Measurements from ENCODE around the gene CSNK1G1. TPM values are rescaled to one million over a fixed set of nuclear protein-coding genes. Genes with fewer than 3 reads are reported as not detected.
"Not testable (repeated sequence)": the region's sequence is repeated elsewhere in the genome, so short reads cannot be mapped to it uniquely, and the experiment has no call there.

CSNK1G1 gene
- total RNA-seq, 2 donors from 2014 or later: 3.5 to 4.8 TPM

DNA sequence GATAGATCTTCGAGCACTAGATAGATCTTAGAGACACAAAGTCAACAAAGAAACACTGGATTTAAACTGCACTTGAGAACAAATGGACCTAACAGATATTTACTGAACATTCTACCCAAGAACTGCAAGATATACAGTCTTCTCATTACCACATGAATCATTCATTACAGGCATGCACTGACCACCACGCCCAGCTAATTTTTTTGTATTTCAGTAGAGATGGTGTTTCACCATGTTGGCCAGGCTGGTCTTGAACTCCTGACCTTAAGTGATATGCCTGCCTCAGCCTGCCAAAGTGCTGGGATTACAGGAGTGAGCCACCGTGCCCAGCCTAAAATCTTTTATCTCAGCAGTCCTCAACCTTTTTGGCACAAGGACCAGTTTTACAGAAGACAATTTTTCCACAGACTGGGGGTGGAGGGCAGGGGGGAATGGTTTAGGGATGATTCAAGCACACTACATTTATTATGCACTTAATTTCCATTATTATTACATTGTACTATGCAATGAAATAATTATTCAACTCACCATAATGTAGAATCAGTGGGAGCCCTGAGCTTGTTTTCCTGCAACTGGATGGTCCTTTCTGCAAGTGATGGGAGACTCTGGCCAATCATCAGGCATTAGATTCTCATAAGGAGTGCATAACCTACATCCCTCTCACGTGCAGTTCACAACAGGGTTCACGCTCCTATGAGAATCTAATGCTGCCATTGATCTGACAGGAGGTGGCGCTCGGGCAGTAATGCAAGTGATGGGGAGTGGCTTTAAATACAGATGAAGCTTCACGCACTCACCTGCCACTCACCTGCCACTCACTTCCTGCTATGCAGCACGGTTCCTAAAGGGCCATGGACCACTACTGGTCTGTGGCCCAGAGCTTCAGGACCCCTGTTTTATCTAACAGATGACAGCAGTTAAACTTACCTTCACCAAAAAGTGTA is 21.7 kb downstream of the CSNK1G1 start:
- Histone ChIP-seq H3K27me3 (no peaks in the 10 kb centered on the region), H3K4me1 (no peaks in the 10 kb centered on the region), H3K4me3 (no peak overlapping the region), H3K36me3 (no peaks in the 10 kb centered on the region), H3K9me3 (no peaks in the 10 kb centered on the region), H3K27ac (no peak overlapping the region)
- DNase-seq (ENCODE audit: low spot score): no peak
- TF ChIP-seq, protein P1, sequence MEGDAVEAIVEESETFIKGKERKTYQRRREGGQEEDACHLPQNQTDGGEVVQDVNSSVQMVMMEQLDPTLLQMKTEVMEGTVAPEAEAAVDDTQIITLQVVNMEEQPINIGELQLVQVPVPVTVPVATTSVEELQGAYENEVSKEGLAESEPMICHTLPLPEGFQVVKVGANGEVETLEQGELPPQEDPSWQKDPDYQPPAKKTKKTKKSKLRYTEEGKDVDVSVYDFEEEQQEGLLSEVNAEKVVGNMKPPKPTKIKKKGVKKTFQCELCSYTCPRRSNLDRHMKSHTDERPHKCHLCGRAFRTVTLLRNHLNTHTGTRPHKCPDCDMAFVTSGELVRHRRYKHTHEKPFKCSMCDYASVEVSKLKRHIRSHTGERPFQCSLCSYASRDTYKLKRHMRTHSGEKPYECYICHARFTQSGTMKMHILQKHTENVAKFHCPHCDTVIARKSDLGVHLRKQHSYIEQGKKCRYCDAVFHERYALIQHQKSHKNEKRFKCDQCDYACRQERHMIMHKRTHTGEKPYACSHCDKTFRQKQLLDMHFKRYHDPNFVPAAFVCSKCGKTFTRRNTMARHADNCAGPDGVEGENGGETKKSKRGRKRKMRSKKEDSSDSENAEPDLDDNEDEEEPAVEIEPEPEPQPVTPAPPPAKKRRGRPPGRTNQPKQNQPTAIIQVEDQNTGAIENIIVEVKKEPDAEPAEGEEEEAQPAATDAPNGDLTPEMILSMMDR (IDR thresholded peaks at IDR 0.05): no peak

DNA sequence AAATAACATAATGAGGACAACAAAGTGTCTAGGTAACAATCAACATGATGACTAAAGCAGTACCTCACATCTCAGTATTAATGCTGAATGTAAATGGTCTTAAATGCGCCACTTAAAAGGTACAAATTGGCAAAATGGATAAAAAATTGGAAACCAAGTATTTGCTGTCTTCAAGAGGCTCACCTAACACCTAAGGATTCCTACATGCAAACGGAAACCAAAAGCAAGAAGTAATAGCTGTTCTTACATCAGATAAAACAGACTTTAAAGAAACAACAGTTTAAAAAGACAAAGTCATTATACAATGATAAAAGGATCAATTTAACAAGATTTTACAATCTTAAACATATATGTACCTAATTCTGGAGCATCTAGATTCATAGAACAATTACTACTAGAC is 22.5 kb downstream of the CSNK1G1 start:
- Histone ChIP-seq H3K4me3 (no peak overlapping the region), H3K27ac (no peak overlapping the region), H3K9me3 (no peaks in the 10 kb centered on the region), H3K4me1 (no peaks in the 10 kb centered on the region), H3K27me3 (no peaks in the 10 kb centered on the region), H3K36me3 (no peaks in the 10 kb centered on the region)
- TF ChIP-seq, protein P1 (IDR thresholded peaks at IDR 0.05): no peak
- no peak for DNase-seq (ENCODE audit: low spot score)

DNA sequence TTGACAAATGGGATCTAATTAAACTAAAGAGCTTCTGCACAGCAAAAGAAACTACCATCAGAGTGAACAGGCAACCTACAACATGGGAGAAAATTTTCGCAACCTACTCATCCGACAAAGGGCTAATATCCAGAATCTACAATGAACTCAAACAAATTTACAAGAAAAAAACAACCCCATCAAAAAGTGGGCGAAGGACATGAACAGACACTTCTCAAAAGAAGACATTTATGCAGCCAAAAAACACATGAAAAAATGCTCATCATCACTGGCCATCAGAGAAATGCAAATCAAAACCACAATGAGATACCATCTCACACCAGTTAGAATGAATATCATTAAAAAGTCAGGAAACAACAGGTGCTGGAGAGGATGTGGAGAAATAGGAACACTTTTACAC is 24.3 kb downstream of the CSNK1G1 start:
- not testable (repeated sequence) for DNase-seq (ENCODE audit: low spot score); H3K27me3 ChIP-seq; H3K4me3 ChIP-seq; H3K27ac ChIP-seq; H3K9me3 ChIP-seq; H3K36me3 ChIP-seq; H3K4me1 ChIP-seq

DNA sequence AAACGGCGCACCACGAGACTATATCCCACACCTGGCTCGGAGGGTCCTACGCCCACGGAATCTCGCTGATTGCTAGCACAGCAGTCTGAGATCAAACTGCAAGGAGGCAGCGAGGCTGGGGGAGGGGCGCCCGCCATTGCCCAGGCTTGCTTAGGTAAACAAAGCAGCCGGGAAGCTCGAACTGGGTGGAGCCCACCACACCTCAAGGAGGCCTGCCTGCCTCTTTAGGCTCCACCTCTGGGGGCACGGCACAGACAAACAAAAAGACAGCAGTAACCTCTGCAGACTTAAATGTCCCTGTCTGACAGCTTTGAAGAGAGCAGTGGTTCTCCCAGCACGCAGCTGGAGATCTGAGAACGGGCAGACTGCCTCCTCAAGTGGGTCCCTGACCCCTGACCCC is 29.0 kb downstream of the CSNK1G1 start:
- not testable (repeated sequence) for H3K36me3 ChIP-seq; H3K4me1 ChIP-seq; H3K27ac ChIP-seq; H3K9me3 ChIP-seq; H3K27me3 ChIP-seq; DNase-seq (ENCODE audit: low spot score); H3K4me3 ChIP-seq

DNA sequence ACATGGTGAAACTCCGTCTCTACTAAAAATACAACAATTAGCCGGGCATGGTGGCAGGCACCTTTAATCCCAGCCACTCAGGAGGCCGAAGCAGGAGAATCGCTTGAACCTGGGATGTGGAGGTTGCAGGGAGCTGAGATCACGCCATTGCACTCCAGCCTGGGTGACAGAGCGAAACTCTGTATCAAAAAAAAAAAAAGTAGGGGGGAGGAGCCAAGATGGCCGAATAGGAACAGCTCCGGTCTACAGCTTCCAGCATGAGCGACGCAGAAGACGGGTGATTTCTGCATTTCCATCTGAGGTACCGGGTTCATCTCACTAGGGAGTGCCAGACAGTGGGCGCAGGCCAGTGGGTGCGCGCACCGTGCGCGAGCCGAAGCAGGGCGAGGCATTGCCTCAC is 29.5 kb downstream of the CSNK1G1 start:
- H3K4me1 ChIP-seq; H3K4me3 ChIP-seq; H3K36me3 ChIP-seq; DNase-seq (ENCODE audit: low spot score); H3K9me3 ChIP-seq; H3K27ac ChIP-seq; H3K27me3 ChIP-seq: not testable (repeated sequence)

DNA sequence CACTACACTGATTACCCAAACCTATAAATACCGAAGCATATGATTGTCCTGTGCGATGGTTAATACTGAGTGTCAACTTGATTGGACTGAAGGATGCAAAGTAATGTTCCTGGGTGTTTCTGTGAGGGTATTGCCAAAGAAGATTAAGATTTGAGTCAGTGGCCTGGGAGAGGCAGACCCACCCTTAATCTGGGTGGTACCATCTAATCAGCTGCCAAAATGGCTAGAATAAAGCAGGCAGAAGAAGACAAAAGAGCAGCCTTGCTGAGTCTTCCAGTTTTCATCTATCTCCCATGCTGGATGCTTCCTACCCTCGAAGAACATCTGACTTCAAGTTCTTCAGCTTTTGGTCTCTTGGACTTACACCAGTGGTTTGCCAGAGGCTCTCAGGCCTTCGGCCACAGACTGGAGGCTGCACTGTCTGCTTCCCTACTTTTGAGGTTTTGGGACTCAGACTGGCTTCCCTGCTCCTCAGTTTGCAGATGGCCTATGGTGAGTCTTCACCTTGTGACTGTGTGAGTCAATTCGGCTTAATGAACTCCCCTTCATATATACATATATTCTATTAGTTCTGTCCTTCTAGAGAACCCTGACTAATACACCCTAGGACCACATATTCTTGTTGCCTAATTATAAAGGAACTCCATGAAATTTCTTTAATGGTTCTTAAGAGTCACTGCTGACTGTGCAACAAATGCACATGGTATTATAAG is 31.7 kb downstream of the CSNK1G1 start:
- no peaks in the 10 kb centered on the region for H3K9me3 ChIP-seq

DNA sequence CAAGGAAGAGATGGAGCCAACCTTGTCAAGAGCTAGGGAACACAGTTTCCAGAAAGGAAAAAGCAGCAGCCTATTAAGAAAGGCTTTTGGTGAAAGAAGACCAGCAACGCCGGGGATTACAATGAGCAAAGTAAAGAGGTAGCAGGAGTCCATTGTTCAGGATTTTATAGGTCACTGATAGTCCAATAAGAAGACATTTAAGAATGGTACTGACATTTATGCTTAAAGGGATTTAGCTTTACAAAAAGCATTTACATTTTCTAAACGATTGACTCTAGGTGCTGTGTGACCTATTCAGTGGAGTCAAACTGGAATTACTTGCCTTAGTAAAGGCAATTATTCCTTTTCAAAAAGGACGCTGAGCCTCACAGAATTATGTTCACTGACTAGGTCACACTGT is 40.8 kb downstream of the CSNK1G1 start:
- H3K9me3 ChIP-seq: no peaks in the 10 kb centered on the region
- no peaks in the 10 kb centered on the region for H3K27me3 ChIP-seq
- DNase-seq (ENCODE audit: low spot score): no peak
- H3K27ac ChIP-seq: no peak overlapping the region
- peaks cover 0 to 11% of the 10 kb centered on the region in 2 donors for H3K4me1 ChIP-seq
- H3K4me3 ChIP-seq: no peak overlapping the region
- H3K36me3 ChIP-seq: no peaks in the 10 kb centered on the region
- TF ChIP-seq, protein P1 (IDR thresholded peaks at IDR 0.05): no peak

More for the DNA sequence above, 31.7 kb downstream of the CSNK1G1 start:
- H3K4me3 ChIP-seq: no peak overlapping the region
- TF ChIP-seq, protein P1 (IDR thresholded peaks at IDR 0.05): no peak
- DNase-seq (ENCODE audit: low spot score): no peak
- H3K4me1 ChIP-seq: peaks cover 0 to 6% of the 10 kb centered on the region in 2 donors
- H3K27me3 ChIP-seq: no peaks in the 10 kb centered on the region
- H3K27ac ChIP-seq: no peak overlapping the region
- H3K36me3 ChIP-seq: no peaks in the 10 kb centered on the region
